GM20000 (cell line): ENCODE measurements around the gene WSCD2.
"Not testable (repeated sequence)": the region's sequence is repeated elsewhere in the genome, so short reads cannot be mapped to it uniquely, and the experiment has no call there.

Experiments
- DNase-seq: peaks from one replicate; pipeline ENCODE4 v3.0.0; 2012; ENCODE audit warnings: low spot score
- TF ChIP-seq, protein P1 (sequence below): IDR thresholded peaks from 2 replicates; pipeline ENCODE4 v1.5.1; 2012; ENCODE audit warnings: mild to moderate bottlenecking, control low read depth; ENCODE audit errors: extremely low read depth, missing control alignments

Gene WSCD2

DNA sequence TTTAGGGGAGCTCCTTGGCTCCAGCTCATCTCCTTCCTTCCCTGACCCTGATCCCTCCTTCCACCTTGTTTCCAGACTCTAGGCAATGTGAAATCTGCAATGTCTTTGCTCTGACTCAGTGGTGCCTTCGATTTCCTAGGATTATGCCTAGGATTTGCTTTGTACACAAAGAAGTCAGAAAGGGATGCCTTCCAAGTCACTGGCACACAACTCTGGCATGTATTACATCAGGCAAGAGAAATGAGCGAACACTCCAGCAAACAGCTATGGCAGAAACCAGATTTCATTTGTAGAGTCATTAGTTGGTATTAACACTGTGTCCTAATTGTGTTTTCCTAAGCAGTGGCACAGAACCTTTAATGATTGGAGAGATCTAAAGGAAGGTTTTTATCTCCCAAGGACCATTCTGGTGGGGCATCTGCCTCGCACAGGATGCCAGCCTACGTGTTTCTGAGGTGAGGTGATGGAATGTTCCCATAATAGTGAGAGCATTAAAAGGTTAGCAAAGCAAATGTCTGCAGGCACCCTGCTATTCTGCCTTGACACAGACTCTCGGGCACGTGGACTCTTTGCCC is 84.9 kb downstream of the WSCD2 start:
- TF ChIP-seq, protein P1, sequence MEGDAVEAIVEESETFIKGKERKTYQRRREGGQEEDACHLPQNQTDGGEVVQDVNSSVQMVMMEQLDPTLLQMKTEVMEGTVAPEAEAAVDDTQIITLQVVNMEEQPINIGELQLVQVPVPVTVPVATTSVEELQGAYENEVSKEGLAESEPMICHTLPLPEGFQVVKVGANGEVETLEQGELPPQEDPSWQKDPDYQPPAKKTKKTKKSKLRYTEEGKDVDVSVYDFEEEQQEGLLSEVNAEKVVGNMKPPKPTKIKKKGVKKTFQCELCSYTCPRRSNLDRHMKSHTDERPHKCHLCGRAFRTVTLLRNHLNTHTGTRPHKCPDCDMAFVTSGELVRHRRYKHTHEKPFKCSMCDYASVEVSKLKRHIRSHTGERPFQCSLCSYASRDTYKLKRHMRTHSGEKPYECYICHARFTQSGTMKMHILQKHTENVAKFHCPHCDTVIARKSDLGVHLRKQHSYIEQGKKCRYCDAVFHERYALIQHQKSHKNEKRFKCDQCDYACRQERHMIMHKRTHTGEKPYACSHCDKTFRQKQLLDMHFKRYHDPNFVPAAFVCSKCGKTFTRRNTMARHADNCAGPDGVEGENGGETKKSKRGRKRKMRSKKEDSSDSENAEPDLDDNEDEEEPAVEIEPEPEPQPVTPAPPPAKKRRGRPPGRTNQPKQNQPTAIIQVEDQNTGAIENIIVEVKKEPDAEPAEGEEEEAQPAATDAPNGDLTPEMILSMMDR, result no peak
- peak; percentile 27 for DNase-seq

DNA sequence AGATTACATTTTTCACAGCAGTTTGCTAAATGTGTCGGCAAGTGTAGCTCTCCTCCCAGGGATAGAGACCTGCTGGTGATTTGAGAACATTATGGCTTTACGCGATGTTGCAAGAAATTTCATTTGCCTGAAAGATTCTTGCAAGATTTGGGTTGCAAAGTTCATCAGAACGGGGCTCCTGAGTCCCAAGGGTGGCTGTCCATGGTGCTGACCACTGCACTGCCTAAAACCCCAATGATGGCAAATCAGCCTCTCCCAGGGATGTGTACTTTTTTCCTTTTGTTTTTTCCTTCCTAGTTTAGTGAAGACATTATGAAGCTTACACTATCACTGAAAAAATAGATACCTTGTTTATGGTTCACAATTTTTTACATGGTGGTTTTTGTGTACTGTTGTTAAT is 85.4 kb downstream of the WSCD2 start:
- peak; percentile 55 for DNase-seq
- TF ChIP-seq, protein P1, result no peak

DNA sequence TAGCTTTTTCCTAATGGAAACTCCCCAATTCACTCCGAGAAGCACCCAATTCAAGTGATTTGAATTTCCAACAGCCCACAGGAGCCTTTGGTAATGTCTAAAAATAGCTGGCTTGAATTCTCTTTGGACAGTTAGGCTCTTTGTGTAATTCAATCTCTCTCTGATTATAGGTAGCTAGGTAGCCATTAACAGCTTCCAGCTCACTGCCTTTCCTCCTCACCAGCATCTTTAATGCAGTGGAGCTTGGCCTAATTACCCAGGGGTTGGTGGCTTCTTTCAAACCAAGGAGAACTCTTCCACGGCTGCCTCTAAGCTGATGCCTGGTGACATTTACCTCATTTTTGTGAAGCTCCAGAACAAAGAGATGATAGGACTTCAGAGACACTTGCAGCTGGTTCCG is 86.4 kb downstream of the WSCD2 start:
- no peak for DNase-seq

DNA sequence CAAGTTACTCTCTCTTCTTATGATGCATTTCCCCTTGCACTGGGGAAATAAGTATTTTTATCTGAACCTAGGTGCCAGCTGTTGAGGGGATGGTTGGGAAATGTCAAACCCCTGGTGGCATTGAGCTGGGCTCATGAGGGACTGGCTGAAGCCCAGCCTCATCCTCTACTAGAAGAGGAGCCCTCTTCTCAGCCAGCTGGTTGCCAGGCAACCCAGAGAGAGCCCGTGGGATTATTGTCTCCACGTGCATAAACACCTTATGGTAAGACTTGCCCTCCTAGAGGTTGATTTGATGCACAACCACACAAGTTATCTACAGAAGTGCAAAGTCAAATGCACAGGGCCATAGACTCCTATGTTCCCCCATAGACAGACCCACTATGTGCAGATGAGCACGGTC is 89.8 kb downstream of the WSCD2 start:
- TF ChIP-seq, protein P1, result no peak
- no peak for DNase-seq

More for the DNA sequence above, 86.4 kb downstream of the WSCD2 start:
- TF ChIP-seq, protein P1, result no peak

DNA sequence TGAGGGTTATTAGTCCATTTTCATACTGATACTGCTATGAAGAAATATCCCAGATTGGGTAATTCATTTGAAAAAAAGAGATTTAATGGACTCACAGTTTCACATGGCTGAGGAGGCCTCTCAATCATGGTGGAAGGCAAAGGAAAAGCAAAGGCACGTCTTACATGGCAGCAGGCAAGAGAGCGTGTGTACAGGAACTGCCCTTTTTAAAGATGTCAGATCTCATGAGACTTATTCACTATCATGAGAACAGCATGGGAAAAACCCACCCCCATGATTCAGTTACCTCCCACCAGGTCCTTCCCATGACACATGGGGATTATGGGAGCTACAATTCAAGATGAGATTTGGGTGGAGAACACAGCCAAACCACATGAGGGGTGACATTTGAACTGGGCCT is 96.0 kb downstream of the WSCD2 start:
- DNase-seq, result not testable (repeated sequence)

DNA sequence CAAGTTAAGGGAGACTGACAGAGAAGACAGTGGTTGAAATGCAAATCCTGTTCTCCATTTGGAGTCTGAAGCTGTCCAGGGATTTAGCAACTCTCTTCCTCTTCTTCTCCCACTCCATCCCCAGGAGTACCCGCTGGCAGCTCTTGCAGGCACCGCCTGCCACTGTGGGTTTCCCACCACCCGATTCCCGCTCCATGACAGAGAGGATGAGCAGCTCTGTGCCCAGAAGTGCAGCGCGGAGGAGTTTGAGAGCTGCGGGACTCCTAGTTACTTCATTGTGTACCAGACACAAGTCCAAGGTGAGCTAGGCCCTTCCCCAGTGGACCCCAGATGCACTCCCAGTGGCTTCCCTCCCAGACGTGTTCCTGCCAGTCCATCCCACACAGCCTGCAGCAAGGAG is 97.8 kb downstream of the WSCD2 start:
- DNase-seq, result no peak
- TF ChIP-seq, protein P1, result no peak

DNA sequence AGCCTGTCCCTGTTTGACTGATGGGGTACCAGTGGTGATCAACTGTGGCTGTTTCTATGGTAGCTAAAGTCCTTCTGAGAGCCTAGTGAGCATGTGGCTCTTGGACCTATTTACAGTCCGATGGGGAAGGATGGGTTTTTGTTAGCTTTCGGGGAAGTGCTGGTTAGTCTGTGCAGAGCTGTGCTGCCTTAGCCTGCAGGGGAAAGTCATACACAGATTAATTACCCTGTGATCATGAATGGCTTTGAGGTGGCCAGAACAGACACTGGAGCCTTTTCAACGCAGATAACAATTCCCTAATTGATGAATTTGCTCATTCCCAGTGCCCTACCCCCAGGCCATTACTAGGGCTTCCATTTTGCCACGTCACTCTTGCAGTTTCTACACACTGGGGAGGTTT is 99.7 kb downstream of the WSCD2 start:
- DNase-seq, result no peak
- TF ChIP-seq, protein P1, result no peak

DNA sequence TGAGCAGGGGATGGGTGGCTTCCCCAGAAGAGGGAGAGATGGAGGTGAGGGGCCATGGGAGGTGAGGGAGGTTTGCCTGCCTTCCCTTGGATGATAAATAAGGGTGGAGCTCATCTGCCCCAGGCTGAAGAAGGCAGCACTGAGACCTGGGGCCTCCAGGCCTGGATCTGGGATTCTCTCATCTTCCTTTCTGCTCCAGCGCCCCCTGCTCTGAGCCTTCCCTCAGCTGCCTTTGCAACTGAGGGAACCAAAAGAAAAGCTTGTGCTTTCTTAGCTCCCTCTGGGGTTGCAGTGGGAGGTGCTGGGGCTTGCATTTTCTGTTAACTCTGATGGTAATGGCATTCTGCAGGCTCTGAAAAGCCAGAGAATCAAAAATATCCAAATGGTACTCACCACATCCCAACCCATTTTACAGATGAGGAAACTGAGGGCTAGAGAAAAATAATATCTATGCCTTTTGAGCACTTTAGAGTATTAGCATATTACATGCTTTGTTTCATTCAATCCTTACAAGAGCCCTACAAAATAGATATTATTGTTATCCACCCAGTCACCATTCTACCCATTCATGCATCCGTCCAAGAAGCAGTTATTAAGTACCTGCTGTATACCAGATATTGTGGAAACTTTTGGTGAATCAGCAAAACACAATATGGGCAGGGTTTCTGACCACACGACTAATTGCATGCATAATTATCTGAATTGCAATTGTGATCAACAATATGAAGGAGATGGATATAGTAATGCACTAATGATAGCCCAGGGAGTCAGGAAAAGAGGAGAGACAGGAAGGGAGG is 102.2 kb downstream of the WSCD2 start:
- TF ChIP-seq, protein P1, result no peak
- no peak for DNase-seq
